NCI-H2107 treated with DMSO at 0.1 percent for 48 hours (cell line): ENCODE measurements around the gene CAD.
A peak's percentile ranks its signal among the peaks of the same experiment; 100 is the strongest.
"Not testable (repeated sequence)": the region's sequence is repeated elsewhere in the genome, so short reads cannot be mapped to it uniquely, and the experiment has no call there.

Source experiments
- DNase-seq: peaks from one replicate; lab custom pipeline; 2025; ENCODE audit not compliant: unreplicated experiment; lab: John Stamatoyannopoulos, UW

The CAD gene

GRCh38 chr2:27217173-27218121, at the start of gene CAD:
Gene CAD (plus strand): TSS chr2:27217369. CDS start chr2:27217552, 183 bp downstream.
- peak; percentile 54 for DNase-seq

- no peak for DNase-seq
These were observed 46.4 kb upstream of the CAD start for GRCh38 chr2:27170581-27171337.

GRCh38 chr2:27171351-27171848, 45.8 kb upstream of the CAD start:
- DNase-seq: no peak

GRCh38 chr2:27174638-27175037, 42.5 kb upstream of the CAD start:
- DNase-seq: no peak

- DNase-seq: no peak
These were observed 41.8 kb upstream of the CAD start for GRCh38 chr2:27175330-27175729.

GRCh38 chr2:27175781-27176180, 41.4 kb upstream of the CAD start:
- not testable (repeated sequence) for DNase-seq

GRCh38 chr2:27177441-27178351, 39.5 kb upstream of the CAD start:
- no peak for DNase-seq

- DNase-seq: no peak
These were observed 38.7 kb upstream of the CAD start for GRCh38 chr2:27178469-27178868.

GRCh38 chr2:27179344-27180000, 37.7 kb upstream of the CAD start:
- DNase-seq: no peak

- DNase-seq: no peak
These were observed 34.8 kb upstream of the CAD start for GRCh38 chr2:27182346-27182745.

- no peak for DNase-seq
These were observed 33.1 kb upstream of the CAD start for GRCh38 chr2:27184115-27184514.

- DNase-seq: no peak
These were observed 31.7 kb upstream of the CAD start for GRCh38 chr2:27185331-27186026.

- DNase-seq: no peak
These were observed 30.4 kb upstream of the CAD start for GRCh38 chr2:27186613-27187345.

GRCh38 chr2:27189989-27190388, 27.2 kb upstream of the CAD start:
- no peak for DNase-seq

- DNase-seq: peak; percentile 54
These were observed 25.9 kb upstream of the CAD start for GRCh38 chr2:27191070-27191829.

- DNase-seq: peak; percentile 55
These were observed 22.4 kb upstream of the CAD start for GRCh38 chr2:27194538-27195354.

GRCh38 chr2:27195799-27196198, 21.4 kb upstream of the CAD start:
- not testable (repeated sequence) for DNase-seq
